Stimulated activated naive CD4-positive, alpha-beta T cell (primary cell): ENCODE data around the gene ARHGDIA.

Source experiments
- DNase-seq, 6 experiments: peaks; one replicate each; lab custom pipeline; 2025; lab: John Stamatoyannopoulos, UW

Gene ARHGDIA

GRCh38 chr17:81905993-81906392 is 34.9 kb upstream of the ARHGDIA start:
- DNase-seq, result no peak

DNA sequence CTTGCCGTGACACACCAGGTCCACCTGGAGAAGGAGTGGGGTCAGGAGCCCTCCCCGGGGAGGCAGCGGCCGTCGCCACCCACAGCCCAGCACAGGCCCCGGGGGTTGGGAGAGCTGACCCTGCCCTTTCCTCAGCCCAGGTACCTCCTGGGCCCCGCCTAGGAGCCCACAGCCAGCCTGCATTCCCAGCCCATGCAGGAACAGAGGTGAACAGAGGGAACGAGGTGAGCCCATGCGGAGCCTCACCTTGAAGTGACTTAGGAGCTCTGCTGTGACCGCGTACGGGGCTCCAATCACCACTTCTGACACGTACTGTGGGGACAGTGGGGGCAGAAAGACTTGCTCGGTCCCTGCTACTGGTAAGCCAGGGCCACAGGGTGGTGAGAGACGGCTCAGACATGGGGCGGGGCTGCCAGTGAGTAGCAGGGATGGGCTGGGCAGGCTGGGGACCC is 34.3 kb upstream of the ARHGDIA start:
- no peak for DNase-seq

DNA sequence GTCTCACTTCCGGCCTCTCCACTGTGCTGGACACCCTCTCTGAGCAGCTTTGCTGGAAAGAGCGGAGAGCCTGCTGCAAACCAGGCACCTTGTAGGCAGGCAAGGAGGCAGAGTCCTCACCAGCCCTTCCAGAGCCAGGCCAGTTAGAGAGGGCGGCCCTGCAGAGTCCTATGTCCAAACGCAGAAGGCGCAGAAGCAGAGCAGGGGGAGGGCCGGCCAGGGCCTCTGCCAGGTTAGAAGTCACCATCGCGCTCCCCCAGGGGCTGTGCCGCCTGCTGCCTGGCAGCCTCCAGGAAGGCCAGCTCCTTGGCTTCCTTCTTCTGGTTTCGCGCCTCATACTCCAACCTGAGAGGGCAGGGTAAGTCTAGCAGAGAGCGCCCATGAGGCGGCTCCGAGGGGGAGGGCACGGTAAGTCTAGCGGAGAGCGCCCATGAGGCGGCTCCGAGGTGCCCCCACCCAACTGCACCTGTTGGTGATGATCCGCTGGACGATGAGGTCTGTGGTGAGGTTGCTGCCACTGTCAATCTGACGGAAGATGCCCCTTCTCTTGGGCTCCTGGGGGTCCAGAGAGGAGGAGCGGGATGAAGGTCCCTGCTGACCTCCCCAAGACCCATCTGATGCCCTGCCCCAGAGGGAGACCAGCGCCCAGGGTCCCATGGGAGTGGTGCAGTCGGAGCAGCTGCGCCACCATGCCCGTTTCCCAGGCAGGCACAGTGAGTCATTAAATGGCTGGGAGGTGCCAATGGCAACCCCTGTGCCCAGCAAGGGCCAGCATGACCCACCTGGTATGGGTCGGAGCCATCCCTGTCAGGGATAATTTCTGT is 33.7 kb upstream of the ARHGDIA start:
- no peak for DNase-seq

- no peak for DNase-seq
These were observed 32.9 kb upstream of the ARHGDIA start for GRCh38 chr17:81903896-81904599.

GRCh38 chr17:81903415-81903831 is 32.3 kb upstream of the ARHGDIA start:
- no peak for DNase-seq

GRCh38 chr17:81902653-81903414 is 31.7 kb upstream of the ARHGDIA start:
- no peak for DNase-seq

GRCh38 chr17:81902023-81902652 is 31.0 kb upstream of the ARHGDIA start, which contains the start of gene NPB:
TSS of gene NPB (plus strand) at chr17:81902238. CDS start at chr17:81902278, 40 bp downstream.
- DNase-seq, result peak in 1 of 6 experiments; percentile 17

GRCh38 chr17:81901167-81902022 is 30.3 kb upstream of the ARHGDIA start:
- no peak for DNase-seq

GRCh38 chr17:81900181-81900820 is 29.2 kb upstream of the ARHGDIA start:
- no peak for DNase-seq

DNA sequence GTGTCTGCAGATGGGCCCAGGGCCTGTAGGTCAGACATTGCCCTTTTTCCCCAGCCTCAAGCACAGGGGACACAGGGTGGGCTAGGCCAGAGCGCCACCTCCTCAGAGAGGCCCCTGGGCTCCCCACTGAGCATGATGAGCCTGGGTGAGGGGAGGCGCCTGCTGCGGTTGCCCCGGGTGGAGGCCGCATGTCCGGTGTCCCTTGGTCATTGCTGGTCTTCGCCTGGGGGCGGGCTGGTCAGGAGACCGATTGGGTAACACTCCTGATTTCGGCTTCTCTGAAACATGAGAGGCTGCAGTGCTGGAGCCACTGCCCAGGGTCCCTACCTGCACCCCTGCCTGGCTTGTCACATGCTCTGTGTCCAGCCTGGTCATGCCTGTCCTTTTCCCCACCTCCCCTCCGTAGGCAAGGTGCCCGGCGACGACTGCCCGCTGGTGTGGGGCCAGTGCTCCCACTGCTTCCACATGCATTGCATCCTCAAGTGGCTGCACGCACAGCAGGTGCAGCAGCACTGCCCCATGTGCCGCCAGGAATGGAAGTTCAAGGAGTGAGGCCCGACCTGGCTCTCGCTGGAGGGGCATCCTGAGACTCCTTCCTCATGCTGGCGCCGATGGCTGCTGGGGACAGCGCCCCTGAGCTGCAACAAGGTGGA is 28.5 kb upstream of the ARHGDIA start:
- DNase-seq, result no peak

DNA sequence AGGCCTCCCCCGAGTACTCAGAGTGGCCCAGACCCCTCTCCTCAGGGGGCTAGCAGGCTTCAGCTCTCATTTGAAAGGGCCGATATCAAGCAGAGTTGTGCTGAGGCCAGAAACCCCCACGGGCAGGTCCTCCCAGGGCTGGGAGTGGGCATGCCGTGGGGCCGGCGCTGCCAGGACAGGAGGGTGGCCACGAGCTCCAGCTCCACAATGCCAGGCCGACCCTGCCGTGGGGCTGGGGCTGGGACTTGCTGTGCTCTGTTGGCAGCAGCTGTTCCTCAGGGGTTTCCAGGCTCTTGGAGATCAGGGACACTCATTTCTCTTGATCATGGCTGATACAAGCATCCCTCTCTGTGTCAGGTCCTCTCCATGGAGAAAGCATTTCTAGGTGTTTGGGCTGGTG is 27.7 kb upstream of the ARHGDIA start:
- DNase-seq, result no peak

GRCh38 chr17:81898029-81898866 is 27.1 kb upstream of the ARHGDIA start:
- DNase-seq, result no peak

GRCh38 chr17:81895400-81895799 is 24.3 kb upstream of the ARHGDIA start:
- DNase-seq, result no peak

DNA sequence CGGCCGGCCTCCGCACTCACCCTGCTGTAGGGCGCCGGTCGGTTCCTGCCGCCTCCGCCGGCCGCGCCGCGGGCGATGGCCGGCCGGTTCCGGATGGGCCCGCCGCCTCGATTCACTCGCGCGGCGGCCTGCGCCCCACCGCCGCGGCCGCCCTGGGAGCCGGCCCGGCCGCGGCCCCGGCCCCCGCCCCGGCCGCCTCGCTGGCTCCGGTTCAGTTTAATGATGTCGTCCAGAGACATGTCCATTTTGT is 20.1 kb upstream of the ARHGDIA start:
- DNase-seq, result no peak

- DNase-seq, result peak in 1 of 6 experiments; percentile 33
These were observed 19.5 kb upstream of the ARHGDIA start for GRCh38 chr17:81890447-81891302.

DNA sequence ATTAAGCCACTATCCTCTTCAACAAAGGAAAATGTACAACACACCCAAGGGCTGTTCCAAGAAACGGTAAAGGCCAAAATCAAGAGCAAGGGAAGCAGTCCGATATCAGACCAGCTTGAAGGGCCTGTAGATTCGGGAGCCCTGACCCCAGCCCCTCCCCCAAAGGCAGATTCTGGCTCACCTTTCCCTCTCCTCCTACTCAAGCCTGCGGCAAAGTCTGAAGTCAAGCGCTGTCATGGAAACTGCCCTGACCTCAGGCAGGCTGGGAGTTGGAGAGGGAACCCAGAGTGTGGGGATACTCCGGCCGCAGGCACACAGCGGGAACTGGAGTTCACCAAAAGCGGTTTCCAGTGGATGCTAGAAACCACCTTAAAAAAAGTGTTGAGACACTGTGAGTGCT is 18.5 kb upstream of the ARHGDIA start:
- no peak for DNase-seq

GRCh38 chr17:81888988-81889595 is 18.0 kb upstream of the ARHGDIA start:
- no peak for DNase-seq
